ENCODE measurements around the gene GRIK1.

GRIK1 gene

DNA sequence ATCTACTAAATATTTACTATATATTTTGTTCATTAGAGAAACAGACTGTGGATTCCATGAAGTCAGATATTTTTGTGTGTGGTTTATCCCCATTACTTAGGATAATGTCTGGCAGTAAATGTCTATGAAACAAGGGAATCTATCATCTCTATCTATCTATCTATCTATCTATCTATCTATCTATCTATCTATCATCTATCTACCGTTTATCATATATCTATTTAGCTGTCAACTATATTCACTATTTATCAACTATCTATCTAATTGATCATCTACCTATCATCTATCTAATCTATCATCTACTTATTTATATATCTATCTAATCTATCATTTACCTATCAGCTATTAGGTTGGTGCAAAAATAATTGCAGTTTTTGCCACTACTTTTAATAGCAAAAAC lies 255.7 kb downstream of the GRIK1 start:
- H3K23ac ChIP-seq (ENCODE audit: low read length in 2 of 2): no peak overlapping the region
- no peak overlapping the region for H2AK5ac ChIP-seq (ENCODE audit: low read length, severe bottlenecking)
- H2BK15ac ChIP-seq (ENCODE audit: low read depth, poor library complexity, severe bottlenecking): no peak overlapping the region
- H3K4me3 ChIP-seq (ENCODE audit: insufficient read depth in 1 of 2, low read depth in 1 of 2, low read length in 2 of 2): no peak overlapping the region
- no peaks in the 10 kb centered on the region for H3K27me3 ChIP-seq (ENCODE audit: control insufficient read depth in 1 of 2, insufficient read depth in 1 of 2, low read length in 2 of 2)
- H3K4me2 ChIP-seq (ENCODE audit: low read length, poor library complexity, severe bottlenecking): no peak overlapping the region
- H2AFZ ChIP-seq (ENCODE audit: low read depth, low read length): no peak overlapping the region
- H2BK5ac ChIP-seq (ENCODE audit: low read depth, low read length, poor library complexity, severe bottlenecking): no peak overlapping the region
- no peak overlapping the region for H3K14ac ChIP-seq (ENCODE audit: low read length in 2 of 2)
- no peaks in the 10 kb centered on the region for H3K79me1 ChIP-seq (replicated peaks; ENCODE audit: low read length, poor library complexity, severe bottlenecking)
- H3K4me1 ChIP-seq (ENCODE audit: control insufficient read depth, insufficient read depth, low read depth, low read length): no peaks in the 10 kb centered on the region
- no peak overlapping the region for H4K91ac ChIP-seq (ENCODE audit: low read length)
- H3K27ac ChIP-seq (ENCODE audit: low read length, poor library complexity, severe bottlenecking): no peak overlapping the region
- H3K36me3 ChIP-seq (ENCODE audit: control insufficient read depth in 1 of 2, insufficient read depth in 2 of 2, low read depth in 1 of 2, low read length in 2 of 2): no peaks in the 10 kb centered on the region
- no peak overlapping the region for H3K9ac ChIP-seq (ENCODE audit: low read length)
- no peak for DNase-seq
- no peak overlapping the region for H2BK120ac ChIP-seq (ENCODE audit: low read depth, low read length)
- no peaks in the 10 kb centered on the region for H3K9me3 ChIP-seq (ENCODE audit: control insufficient read depth, low read length)
- H4K8ac ChIP-seq (ENCODE audit: low read length): no peak overlapping the region
- no peak overlapping the region for H3K4ac ChIP-seq (ENCODE audit: low read depth in 1 of 2, low read length in 2 of 2)
- WGBS: 90% methylated on average over 1 of the region's 1 CpG
- no peak overlapping the region for H2BK12ac ChIP-seq (ENCODE audit: low read length in 2 of 2)
- H3K18ac ChIP-seq (ENCODE audit: low read depth in 1 of 2, low read length in 2 of 2): no peak overlapping the region

DNA sequence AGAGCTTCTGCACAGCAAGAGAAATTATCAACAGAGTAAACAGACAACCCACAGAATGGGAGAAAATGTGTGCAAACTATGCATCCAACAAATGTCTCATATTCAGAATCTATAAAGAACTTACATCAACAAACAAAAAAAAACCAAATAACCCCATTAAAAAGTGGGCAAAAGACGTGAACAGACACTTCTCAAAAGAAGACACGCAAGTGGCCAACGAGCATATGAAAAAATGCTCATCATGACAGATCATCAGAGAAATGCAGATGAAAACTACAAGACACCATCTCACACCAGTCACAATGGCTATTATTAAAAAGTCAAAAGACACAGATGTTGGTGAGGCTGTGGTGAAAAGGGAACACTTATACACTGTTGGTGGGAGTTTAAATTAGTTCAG lies 257.0 kb downstream of the GRIK1 start:
- no peak overlapping the region for H2BK5ac ChIP-seq (ENCODE audit: low read depth, low read length, poor library complexity, severe bottlenecking)

DNA sequence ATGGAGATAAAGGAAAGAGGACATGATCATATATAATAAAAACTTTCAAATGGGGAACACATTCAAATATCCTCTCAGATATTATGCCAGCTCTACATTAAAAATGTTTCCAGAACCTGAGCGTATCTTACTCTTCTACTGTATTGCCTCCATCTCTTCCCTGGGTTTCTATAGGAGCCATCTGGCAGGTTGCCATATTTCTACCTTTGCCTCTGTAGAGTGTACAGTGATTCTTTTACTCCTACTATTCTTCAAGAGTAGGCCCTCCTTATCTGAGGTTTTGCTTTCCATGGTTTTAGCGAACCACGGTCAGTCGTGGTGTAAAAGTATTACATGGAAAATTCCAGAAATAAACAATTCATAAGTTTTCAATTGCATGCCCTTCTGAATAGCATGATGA lies 259.5 kb downstream of the GRIK1 start:
- Histone ChIP-seq H2BK5ac (ENCODE audit: low read depth, low read length, poor library complexity, severe bottlenecking) (no peak overlapping the region), H3K9ac (ENCODE audit: low read length) (no peak overlapping the region), H3K36me3 (ENCODE audit: control insufficient read depth in 1 of 2, insufficient read depth in 2 of 2, low read depth in 1 of 2, low read length in 2 of 2) (no peaks in the 10 kb centered on the region), H4K8ac (ENCODE audit: low read length) (no peak overlapping the region), H3K27me3 (ENCODE audit: control insufficient read depth in 1 of 2, insufficient read depth in 1 of 2, low read length in 2 of 2) (no peaks in the 10 kb centered on the region), H3K4me1 (ENCODE audit: control insufficient read depth, insufficient read depth, low read depth, low read length) (no peaks in the 10 kb centered on the region), H2AFZ (ENCODE audit: low read depth, low read length) (no peak overlapping the region), H3K27ac (ENCODE audit: low read length, poor library complexity, severe bottlenecking) (no peak overlapping the region), H3K79me1 (replicated peaks; ENCODE audit: low read length, poor library complexity, severe bottlenecking) (no peaks in the 10 kb centered on the region), H3K23ac (ENCODE audit: low read length in 2 of 2) (no peak overlapping the region), H3K14ac (ENCODE audit: low read length in 2 of 2) (no peak overlapping the region), H2BK12ac (ENCODE audit: low read length in 2 of 2) (no peak overlapping the region), H2BK15ac (ENCODE audit: low read depth, poor library complexity, severe bottlenecking) (no peak overlapping the region), H3K4me3 (ENCODE audit: insufficient read depth in 1 of 2, low read depth in 1 of 2, low read length in 2 of 2) (no peak overlapping the region), H2BK120ac (ENCODE audit: low read depth, low read length) (no peak overlapping the region), H2AK5ac (ENCODE audit: low read length, severe bottlenecking) (no peak overlapping the region), H3K4ac (ENCODE audit: low read depth in 1 of 2, low read length in 2 of 2) (no peak overlapping the region), H3K18ac (ENCODE audit: low read depth in 1 of 2, low read length in 2 of 2) (no peak overlapping the region), H3K4me2 (ENCODE audit: low read length, poor library complexity, severe bottlenecking) (no peak overlapping the region), H4K91ac (ENCODE audit: low read length) (no peak overlapping the region), H3K9me3 (ENCODE audit: control insufficient read depth, low read length) (no peaks in the 10 kb centered on the region)
- WGBS: 80% methylated on average over 4 of the region's 4 CpGs
- DNase-seq: no peak

More for the DNA sequence above, 257.0 kb downstream of the GRIK1 start:
- Histone ChIP-seq H4K91ac (ENCODE audit: low read length) (no peak overlapping the region), H3K18ac (ENCODE audit: low read depth in 1 of 2, low read length in 2 of 2) (no peak overlapping the region), H2BK120ac (ENCODE audit: low read depth, low read length) (no peak overlapping the region), H2AK5ac (ENCODE audit: low read length, severe bottlenecking) (no peak overlapping the region), H3K27ac (ENCODE audit: low read length, poor library complexity, severe bottlenecking) (no peak overlapping the region), H3K79me1 (replicated peaks; ENCODE audit: low read length, poor library complexity, severe bottlenecking) (no peaks in the 10 kb centered on the region), H3K9ac (ENCODE audit: low read length) (no peak overlapping the region), H3K23ac (ENCODE audit: low read length in 2 of 2) (no peak overlapping the region), H3K4me3 (ENCODE audit: insufficient read depth in 1 of 2, low read depth in 1 of 2, low read length in 2 of 2) (no peak overlapping the region), H3K4me1 (ENCODE audit: control insufficient read depth, insufficient read depth, low read depth, low read length) (no peaks in the 10 kb centered on the region), H2BK12ac (ENCODE audit: low read length in 2 of 2) (no peak overlapping the region), H3K4ac (ENCODE audit: low read depth in 1 of 2, low read length in 2 of 2) (no peak overlapping the region), H3K27me3 (ENCODE audit: control insufficient read depth in 1 of 2, insufficient read depth in 1 of 2, low read length in 2 of 2) (no peaks in the 10 kb centered on the region), H3K14ac (ENCODE audit: low read length in 2 of 2) (no peak overlapping the region), H3K36me3 (ENCODE audit: control insufficient read depth in 1 of 2, insufficient read depth in 2 of 2, low read depth in 1 of 2, low read length in 2 of 2) (no peaks in the 10 kb centered on the region), H4K8ac (ENCODE audit: low read length) (no peak overlapping the region), H3K9me3 (ENCODE audit: control insufficient read depth, low read length) (no peaks in the 10 kb centered on the region), H3K4me2 (ENCODE audit: low read length, poor library complexity, severe bottlenecking) (no peak overlapping the region), H2BK15ac (ENCODE audit: low read depth, poor library complexity, severe bottlenecking) (no peak overlapping the region), H2AFZ (ENCODE audit: low read depth, low read length) (no peak overlapping the region)
- 74% methylated on average over 3 of the region's 3 CpGs for WGBS
- no peak for DNase-seq

DNA sequence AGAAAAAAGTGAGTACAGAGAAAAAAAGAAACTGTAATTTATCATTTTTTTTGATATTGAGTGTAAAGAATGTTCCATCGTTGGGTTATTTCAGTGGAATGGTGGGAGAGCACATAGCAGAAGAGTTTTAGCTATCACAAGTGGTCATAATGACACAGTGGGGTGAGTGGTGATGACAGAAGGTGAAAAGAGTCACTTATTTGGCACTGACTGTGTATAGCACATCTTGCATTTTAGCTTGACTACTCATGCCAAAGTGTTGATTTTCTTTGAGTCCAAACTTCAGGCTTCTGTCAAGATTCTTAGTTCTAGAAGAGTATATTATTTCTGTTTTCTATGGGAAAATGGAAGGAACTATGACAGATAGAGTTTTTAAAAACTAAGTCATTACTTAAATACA lies 261.2 kb downstream of the GRIK1 start:
- H3K4ac ChIP-seq (ENCODE audit: low read depth in 1 of 2, low read length in 2 of 2): no peak overlapping the region
- no peak overlapping the region for H4K8ac ChIP-seq (ENCODE audit: low read length)
- no peak overlapping the region for H2BK5ac ChIP-seq (ENCODE audit: low read depth, low read length, poor library complexity, severe bottlenecking)
- H2AK5ac ChIP-seq (ENCODE audit: low read length, severe bottlenecking): no peak overlapping the region
- H3K23ac ChIP-seq (ENCODE audit: low read length in 2 of 2): no peak overlapping the region
- H2BK120ac ChIP-seq (ENCODE audit: low read depth, low read length): no peak overlapping the region
- DNase-seq: no peak
- no peaks in the 10 kb centered on the region for H3K36me3 ChIP-seq (ENCODE audit: control insufficient read depth in 1 of 2, insufficient read depth in 2 of 2, low read depth in 1 of 2, low read length in 2 of 2)
- H3K9me3 ChIP-seq (ENCODE audit: control insufficient read depth, low read length): no peaks in the 10 kb centered on the region
- H3K4me3 ChIP-seq (ENCODE audit: insufficient read depth in 1 of 2, low read depth in 1 of 2, low read length in 2 of 2): no peak overlapping the region
- H3K4me2 ChIP-seq (ENCODE audit: low read length, poor library complexity, severe bottlenecking): no peak overlapping the region
- WGBS: 56% methylated on average over 1 of the region's 1 CpG
- no peaks in the 10 kb centered on the region for H3K27me3 ChIP-seq (ENCODE audit: control insufficient read depth in 1 of 2, insufficient read depth in 1 of 2, low read length in 2 of 2)
- no peak overlapping the region for H3K14ac ChIP-seq (ENCODE audit: low read length in 2 of 2)
- no peak overlapping the region for H4K91ac ChIP-seq (ENCODE audit: low read length)
- no peak overlapping the region for H3K9ac ChIP-seq (ENCODE audit: low read length)
- H3K18ac ChIP-seq (ENCODE audit: low read depth in 1 of 2, low read length in 2 of 2): no peak overlapping the region
- H3K79me1 ChIP-seq (replicated peaks; ENCODE audit: low read length, poor library complexity, severe bottlenecking): no peaks in the 10 kb centered on the region
- H3K4me1 ChIP-seq (ENCODE audit: control insufficient read depth, insufficient read depth, low read depth, low read length): no peaks in the 10 kb centered on the region
- H2BK12ac ChIP-seq (ENCODE audit: low read length in 2 of 2): no peak overlapping the region
- peak overlapping the region; percentile 69 for H3K27ac ChIP-seq (ENCODE audit: low read length, poor library complexity, severe bottlenecking)
- H2AFZ ChIP-seq (ENCODE audit: low read depth, low read length): no peak overlapping the region
- no peak overlapping the region for H2BK15ac ChIP-seq (ENCODE audit: low read depth, poor library complexity, severe bottlenecking)

Measured in mesenchymal stem cell (in vitro differentiated cells and primary cell).